ENCODE measurements around the gene MAP2K4.

MAP2K4 gene

DNA sequence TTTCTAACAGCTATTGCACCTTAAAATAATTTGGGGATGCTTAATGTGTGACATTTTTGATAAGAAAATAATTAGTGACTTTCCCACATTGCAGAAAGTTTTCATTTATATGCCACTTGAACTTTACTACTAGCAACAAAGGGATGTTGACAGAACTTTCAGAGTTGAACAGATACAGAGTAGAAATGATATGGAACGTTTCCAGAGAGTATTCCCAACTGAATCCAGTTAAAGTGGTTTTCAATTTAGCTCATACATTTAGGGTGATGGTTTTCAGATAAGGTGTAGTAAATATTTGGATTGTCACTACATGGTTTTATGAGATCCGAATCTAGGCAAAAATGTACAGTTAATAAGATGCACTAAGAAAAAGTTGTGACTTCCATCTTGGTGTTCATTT is 17.3 kb downstream of the MAP2K4 start:
- no peak for DNase-seq (ENCODE audit: low read depth in 2 of 2)

- DNase-seq (ENCODE audit: low read depth in 2 of 2): no peak
Measured at GRCh38 chr17:12040478-12040877, 19.8 kb downstream of the MAP2K4 start.

DNA sequence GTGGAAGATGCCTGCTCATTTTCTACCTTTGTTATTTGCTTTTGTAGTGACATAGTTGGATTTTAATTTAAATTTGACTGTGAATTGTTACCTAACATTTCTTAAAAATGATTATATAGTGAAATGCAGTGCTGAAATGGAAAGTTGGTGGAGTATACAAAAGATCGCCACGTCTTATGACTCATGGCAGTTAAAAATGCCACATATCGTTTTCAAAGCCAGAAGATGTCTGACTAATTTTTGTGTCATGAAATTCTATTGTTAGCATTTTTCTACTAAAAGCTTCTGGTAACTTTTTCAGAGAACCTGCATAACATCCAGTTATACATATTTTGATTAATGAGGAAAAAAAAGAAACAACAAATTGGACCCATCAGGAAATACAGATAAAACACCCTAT is 20.6 kb downstream of the MAP2K4 start:
- DNase-seq (ENCODE audit: low read depth in 2 of 2): no peak

DNA sequence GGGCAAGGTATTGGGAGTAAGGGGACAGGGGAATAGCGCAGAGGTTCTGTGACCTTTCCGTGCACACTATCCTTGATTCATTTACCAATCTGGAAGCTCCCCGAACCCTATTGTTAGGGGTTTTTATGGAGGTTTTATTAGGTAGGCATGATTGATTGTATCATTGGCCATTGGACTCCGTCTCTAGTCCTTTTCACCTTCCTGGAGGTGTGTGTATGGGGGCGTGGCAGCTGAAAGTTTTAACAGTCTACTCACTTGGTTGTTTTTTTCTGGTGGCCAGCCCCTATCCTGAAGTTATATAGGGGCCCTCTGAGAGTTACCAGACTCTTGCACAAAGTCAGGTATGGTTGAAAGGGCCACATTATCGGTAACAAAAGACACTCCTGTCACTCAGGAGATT is 23.0 kb downstream of the MAP2K4 start:
- DNase-seq (ENCODE audit: low read depth in 2 of 2): no peak

DNA sequence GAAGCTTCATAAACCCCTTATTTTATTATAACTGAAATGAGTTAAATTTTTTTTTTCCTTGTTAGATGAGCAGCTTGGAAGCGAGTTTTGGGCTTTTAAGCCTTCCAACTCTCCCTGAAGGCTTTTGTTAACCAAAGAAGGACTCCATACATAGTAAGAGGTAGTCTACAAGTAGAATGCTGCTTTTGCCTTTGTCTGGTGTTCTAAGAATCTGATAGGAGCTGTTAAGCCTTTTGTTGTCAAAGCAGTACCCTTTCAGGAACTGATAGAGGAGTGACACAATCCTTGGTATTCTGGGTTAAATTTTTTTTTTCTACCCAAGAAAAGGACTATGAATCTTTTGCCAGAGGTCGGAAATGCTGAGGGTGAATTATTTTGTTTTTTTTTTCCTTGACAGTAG is 26.1 kb downstream of the MAP2K4 start:
- no peak for DNase-seq (ENCODE audit: low read depth in 2 of 2)

DNA sequence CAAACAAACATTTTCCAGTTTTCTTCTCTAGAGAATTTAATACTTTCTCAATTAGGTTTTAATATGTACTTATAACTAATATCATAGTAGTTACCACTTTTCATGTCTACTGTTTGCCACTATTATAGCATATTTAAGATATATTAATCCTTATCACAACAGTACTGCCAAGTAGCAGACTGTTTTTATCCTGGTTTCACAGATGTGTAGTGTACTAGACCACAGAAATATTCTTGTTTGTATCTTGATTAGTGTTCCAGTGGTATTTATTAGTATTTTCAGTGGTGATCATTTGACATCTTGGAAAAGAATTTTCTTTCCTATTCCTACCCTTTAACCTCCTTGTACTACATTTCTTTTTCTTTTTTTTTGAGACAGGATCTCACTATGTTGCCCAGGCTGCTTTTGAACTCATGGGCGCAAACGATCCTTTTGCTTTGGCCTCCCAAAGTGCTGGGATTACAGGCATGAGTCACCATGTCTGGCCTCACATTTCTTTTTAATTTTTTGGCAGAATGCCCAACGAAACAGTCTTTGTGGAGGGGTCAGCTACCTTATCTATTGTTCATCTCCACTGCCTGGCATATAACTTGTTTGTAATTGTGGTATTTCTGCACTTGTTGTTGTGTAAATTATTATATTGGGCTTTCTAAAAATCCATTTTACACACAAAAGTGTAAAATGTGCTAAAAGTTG is 27.2 kb downstream of the MAP2K4 start:
- no peak for DNase-seq (ENCODE audit: low read depth in 2 of 2)

GRCh38 chr17:12048843-12049473 is 28.3 kb downstream of the MAP2K4 start:
- DNase-seq (ENCODE audit: low read depth in 2 of 2): no peak

GRCh38 chr17:12050646-12051225 is 30.1 kb downstream of the MAP2K4 start:
- DNase-seq (ENCODE audit: low read depth in 2 of 2): no peak

DNA sequence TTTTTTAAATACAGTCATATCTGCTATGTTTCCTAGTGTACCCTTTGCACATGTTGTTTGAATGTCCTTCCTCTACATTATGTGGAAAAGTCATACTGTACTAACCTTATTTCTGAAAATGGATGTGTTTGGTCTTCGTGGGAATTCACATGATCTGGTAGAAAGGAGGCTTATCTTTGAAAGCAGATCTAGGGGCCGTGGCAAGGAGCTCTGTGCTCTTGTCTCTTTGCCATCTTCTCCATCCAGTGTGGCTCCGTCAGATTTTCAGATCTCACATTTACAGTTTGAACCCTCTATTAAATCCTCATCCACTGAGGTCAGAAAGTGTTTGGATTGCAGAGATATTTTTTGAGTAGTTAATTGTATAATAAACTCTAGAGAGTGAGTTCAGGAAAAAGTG is 32.9 kb downstream of the MAP2K4 start:
- DNase-seq (ENCODE audit: low read depth in 2 of 2): no peak

DNA sequence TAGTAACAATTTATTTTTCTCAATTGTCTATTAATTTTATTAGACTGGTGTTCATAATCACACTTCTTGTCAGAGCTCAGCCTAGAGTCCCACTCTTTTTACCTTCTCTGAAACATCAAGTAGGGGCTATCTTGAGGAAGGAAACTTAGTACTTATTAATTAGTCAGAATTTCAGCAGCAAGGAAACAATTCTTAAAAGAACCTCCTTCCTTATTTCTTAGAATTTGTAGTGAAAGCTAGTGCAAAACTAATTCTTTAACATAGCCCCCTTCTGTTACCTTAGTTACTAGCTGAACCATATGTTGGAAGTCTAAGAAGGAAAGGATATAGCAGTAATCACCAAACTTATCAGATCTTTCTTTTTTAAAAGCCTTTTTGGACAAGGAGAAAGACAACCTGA is 35.2 kb downstream of the MAP2K4 start:
- DNase-seq (ENCODE audit: low read depth in 2 of 2): no peak

GRCh38 chr17:12057520-12057919 is 36.8 kb downstream of the MAP2K4 start:
- DNase-seq (ENCODE audit: low read depth in 2 of 2): no peak

DNA sequence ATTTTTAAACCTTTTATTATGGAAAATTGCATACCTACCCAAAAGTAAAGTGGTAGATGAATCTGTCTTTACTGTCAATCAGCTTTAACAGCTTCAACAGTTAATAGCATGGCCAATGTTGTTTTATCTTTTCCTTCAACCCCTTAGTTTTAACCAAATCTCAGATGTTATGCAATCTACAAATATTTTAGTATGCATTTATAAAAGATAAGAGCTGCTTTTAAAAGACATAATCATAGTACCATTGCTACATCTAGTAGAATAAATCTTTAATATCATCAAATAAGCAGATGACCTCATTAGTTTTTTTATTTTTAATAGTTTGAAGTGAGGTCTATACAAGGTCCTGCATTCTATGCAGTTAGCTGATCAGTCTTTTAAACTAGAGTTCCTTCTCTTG is 37.9 kb downstream of the MAP2K4 start:
- DNase-seq (ENCODE audit: low read depth in 2 of 2): no peak

DNA sequence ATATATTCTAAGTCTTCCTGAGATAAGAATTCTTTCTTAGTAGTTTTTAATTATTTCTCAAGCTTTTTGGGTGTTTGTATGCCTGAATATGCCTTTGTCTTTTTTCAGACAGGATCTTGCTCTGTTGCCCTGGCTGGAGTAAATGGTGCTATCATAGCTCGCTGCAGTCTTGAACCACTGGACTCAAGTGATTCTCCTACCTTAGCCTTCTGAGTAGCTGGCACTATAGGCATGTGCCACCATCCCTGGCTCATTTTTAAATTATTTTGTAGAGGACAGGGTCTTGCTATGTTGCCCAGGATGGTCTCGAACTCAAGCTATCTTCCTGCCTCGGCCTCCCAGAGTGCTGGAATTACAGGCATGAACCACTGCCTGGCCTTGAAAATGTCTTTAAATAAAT is 41.6 kb downstream of the MAP2K4 start:
- DNase-seq (ENCODE audit: low read depth in 2 of 2): no peak

GRCh38 chr17:12064395-12064794 is 43.7 kb downstream of the MAP2K4 start:
- no peak for DNase-seq (ENCODE audit: low read depth in 2 of 2)

DNA sequence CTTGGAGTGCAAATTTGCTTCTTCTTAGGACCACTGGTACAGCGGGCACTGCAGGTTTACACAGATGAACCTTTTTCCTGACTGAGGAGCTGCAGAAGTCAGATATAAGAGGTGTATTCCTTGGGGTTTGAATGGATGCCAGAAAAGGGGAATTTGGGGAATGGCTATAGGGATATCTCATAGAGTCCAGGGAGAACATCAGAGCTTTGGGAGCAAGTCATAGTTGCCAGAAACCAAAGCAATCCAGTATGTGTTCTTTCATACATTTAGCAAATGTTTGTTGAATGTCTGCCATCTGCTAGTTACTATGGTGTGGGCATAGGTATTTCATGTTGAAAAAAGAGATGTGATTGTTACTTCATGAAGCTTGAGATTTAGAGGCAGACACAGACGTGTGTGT is 46.8 kb downstream of the MAP2K4 start:
- DNase-seq (ENCODE audit: low read depth in 2 of 2): no peak

- DNase-seq (ENCODE audit: low read depth in 2 of 2): no peak
Measured at GRCh38 chr17:12068946-12069345, 48.3 kb downstream of the MAP2K4 start.

- no peak for DNase-seq (ENCODE audit: low read depth in 2 of 2)
Measured at GRCh38 chr17:12070561-12070960, 49.9 kb downstream of the MAP2K4 start.

GRCh38 chr17:12074346-12074745 is 53.7 kb downstream of the MAP2K4 start:
- no peak for DNase-seq (ENCODE audit: low read depth in 2 of 2)

DNA sequence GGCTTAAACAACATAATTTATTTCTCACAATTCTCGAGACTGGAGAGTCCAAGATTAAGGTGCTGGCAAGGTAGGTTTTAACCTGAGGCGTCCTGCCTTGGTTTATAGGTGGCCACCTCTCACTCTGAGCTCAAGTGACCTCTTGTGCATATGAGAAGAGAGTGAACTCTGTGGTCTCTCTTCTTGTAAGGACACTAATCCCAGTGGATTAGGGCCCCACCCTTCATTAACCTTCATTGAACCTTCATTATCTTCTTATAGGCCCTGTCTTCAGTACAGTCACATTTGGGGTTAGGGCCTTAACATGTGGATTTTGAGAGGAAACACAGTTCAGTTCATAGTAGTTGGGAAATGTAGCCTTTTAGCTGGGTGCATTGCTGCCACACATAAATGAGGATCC is 57.1 kb downstream of the MAP2K4 start:
- no peak for DNase-seq (ENCODE audit: low read depth in 2 of 2)

DNA sequence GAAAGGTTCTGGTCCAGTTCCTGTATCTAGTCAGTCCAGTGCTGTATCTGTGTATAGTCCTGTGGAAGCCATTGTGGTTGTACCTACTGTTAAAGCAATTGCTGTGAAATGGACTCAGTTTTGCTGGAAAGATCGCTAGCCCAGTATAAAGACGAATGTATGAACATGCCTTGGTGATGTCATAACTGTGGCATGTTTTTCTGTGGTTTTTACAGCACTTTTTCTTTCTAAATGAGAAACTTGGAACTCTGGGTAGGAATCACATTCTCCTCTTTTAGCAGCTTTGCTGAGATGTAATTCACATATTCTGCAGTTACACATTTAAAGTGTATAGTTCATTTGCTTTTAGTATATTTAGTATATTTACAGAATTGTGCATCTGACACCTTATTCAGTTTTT is 58.1 kb downstream of the MAP2K4 start:
- DNase-seq (ENCODE audit: low read depth in 2 of 2): no peak

DNA sequence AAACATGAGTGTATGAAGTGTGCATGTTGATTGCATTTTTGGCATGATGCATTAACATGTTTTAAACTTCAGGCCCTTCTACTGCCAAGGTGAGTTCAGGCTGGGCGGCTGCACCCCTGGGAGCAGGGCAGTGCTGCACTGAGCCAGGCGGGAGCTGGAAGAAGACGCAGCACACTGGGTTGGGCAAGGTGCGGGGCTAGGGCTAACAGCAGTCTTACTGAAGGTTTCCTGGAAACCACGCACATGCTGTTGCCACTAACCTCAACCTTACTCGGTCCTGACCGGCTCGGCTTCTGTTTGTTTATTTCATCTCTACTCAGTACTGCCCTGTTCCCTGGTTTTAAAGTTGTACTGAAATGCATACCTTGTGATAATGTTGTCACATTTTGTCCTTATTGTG is 61.0 kb downstream of the MAP2K4 start:
- DNase-seq (ENCODE audit: low read depth in 2 of 2): no peak

- DNase-seq (ENCODE audit: low read depth in 2 of 2): no peak
Measured at GRCh38 chr17:12085076-12085949, 64.6 kb downstream of the MAP2K4 start.

DNA sequence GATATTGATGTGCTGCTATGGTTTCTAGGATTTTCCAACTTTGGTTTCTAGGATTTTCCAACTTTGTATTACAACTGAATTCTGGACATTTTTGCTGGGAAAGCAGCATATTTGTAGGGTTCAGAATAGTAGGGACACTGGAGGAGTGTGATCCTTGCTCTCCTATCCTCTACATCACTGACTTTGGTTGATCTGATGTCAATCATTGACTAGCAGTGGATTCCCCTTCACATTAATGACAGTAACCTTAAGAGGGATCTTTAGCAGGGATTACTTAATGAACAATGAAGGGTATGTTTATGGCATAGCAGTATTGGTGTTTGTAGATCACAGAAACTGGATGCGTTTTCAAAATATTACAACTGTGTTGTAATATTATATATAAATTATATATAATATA is 67.4 kb downstream of the MAP2K4 start:
- DNase-seq (ENCODE audit: low read depth in 2 of 2): no peak

Data from stimulated activated CD4-positive, alpha-beta T cell treated with anti-CD3 and anti-CD28 coated beads, Interleukin-15, amount 100 ng/mL, for 48 hours (primary cell).